ENCODE data around the gene AFAP1.
"Not testable (repeated sequence)": the region's sequence is repeated elsewhere in the genome, so short reads cannot be mapped to it uniquely, and the experiment has no call there.

AFAP1 gene

DNA sequence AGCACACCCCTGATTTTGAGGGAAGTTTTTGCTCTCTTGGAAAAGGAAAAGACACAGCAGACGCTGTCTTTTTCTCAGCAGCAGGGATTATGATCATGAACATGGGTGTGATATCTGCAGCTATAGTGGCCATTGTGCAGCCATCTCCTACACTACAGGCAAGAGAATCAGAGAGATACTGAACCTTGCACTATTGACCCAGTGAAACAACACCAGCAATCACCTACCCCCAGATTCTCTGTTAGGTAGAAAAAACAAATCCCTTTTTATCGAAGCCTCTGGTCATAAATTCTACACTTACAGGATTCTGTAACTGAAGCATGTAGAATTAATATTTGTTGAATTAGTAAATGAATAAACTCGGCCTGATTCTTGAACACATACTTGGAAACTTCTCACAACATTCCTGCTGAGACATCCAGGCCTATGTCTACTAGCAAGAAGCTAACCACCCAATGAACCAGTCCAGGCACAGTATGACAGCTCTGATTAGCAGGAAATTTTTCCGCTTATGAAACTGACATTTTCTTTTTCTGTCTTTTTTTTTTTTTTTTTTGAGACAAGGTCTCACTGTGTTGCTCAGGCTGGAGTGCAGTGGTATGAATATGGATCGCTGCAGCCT is 5.0 kb upstream of the AFAP1 start:
- no peak for DNase-seq

GRCh38 chr4:7943688-7944087 is 4.0 kb upstream of the AFAP1 start:
- not testable (repeated sequence) for DNase-seq

DNA sequence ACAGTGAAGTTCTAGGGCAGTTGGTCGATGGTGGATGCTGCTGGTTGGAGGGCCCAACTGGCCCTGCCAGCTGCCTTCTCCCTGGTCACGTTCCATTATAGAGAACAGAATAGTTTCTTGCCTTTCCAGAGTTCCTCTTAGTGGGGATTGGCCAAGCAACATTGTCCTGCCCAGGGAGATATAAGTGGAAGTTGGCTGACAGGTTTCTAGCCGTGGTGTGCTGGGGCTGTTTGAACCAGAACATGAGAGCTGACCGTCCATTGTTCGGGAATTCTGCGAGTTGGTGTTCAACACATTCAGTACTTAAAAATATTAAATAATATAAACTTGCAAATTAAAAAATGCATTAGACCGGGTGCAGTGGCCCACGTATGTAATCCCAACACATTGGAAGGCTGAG is 3.5 kb upstream of the AFAP1 start:
- DNase-seq, result no peak

DNA sequence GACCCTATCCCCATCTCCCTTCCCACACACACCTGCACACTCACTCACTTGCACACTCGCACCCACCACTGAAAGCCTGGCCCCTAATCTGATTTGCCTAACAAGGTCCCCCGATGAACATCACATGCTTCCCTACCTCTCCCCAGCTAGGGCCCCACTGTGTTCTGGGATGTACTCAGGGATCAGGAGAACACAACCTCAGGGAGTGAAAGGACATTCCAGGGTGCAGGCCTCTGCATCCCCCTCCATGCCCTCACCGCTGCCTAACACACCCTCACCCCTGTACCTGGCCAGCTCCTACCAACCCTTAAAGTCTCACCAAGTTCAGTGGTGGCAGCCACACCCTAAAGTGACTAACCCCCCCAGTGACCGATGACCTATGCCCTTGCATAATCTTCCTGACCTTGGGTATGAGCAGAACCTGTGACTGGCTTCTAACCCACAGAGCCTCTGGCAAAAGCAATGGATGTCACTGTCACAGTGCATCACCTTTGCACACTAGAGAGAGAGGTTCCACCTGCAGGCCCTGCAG is 2.4 kb upstream of the AFAP1 start:
- no peak for DNase-seq

- no peak for DNase-seq
Observed at GRCh38 chr4:7941111-7941964, 1.7 kb upstream of the AFAP1 start.

- peak; percentile 9 for DNase-seq
Observed at GRCh38 chr4:7938609-7939376, 868 bp downstream of the AFAP1 start.

DNA sequence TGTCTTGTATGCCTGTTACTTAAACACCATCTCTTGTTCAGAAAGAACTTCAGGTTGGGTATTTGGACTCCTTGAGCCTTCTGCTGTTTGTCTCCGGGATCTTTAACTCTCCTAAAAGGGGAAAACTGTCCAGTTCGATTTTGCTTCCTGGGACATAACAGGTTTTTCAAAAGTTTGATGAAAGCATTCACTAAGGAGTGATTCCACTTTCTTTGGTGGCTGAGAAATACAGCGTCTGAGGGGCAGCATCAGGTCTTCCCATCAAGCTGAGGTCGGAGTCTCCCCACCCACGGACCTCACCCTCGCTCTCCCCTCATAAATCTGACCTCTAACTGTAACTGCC is 1.4 kb downstream of the AFAP1 start:
- no peak for DNase-seq

DNA sequence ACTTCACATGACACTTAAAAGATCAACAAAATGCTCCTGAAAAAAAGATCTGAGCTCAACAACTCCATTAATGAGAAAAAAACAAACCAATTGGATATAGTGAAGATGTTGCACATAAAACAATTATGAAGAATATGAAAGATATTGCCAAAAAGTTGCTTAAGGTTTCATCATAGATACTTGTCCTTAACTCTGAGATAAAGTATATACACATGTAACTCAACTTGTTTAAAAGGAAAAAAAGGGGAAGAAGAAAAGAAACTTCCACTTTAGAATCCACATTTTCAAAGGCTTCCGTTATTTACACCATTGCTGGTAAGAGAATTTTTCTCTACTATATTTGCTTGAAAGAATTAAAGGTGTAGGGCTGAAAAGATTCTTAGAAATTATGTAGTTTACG is 2.7 kb downstream of the AFAP1 start:
- no peak for DNase-seq

DNA sequence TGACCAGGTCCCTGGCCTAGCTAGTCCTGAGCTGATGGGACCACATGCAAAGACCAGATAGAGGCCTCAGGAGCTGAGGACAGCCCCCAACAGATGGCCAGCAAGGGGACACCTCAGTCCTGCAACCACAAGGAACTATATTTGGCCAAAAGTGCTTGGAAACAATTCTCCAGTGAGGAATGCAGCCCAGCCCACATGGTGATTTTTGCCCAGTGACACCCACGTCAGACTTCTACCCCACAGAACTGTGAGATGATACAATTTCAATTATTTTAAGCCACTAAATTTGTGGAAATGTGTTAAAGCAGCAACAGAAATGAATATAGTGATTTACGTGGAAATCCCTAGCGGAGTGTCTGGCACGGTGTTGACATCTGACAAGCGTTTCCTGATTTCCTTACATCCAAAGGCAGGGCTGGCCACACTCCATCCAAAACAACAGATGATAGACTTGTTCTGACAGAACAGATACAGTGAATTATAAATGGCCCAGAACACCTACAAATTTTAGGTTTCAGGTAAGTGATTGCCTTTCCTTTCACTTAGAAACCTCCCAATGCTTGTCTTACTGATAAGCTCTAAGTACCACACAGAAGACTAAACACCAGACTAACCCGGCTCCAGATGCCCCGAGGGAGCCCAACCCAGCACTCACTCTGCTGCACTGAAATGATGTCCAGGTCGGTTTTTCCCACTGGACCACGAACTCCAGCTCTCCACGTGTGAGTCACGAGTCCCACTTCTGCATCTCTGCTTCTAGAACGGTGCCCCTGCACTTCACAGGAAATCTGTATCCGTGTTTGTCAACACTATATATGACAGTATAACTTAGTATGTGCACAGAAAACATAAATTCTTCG is 5.8 kb downstream of the AFAP1 start:
- no peak for DNase-seq

- no peak for DNase-seq
Observed at GRCh38 chr4:7932287-7932686, 7.4 kb downstream of the AFAP1 start.

GRCh38 chr4:7929118-7929951 is 10.3 kb downstream of the AFAP1 start:
- no peak for DNase-seq

DNA sequence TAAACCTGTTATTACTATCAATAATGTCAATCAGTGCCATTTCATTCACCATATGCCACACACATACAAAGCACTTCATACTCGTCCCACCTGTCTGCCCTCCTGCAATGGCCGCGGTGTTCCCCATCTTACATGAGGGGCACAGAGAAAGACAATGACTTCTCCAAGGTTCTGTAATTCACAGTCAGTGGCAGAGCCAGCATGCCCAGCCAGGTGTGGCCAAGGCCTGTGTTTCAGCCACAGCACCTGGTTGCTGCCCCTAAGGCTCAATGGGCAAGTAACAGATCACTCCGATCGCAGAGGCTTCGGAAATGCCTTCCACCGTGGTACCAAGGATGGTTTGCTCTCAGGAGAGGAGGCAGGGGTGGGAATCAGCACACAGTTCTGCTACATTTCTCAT is 10.9 kb downstream of the AFAP1 start:
- DNase-seq, result no peak

DNA sequence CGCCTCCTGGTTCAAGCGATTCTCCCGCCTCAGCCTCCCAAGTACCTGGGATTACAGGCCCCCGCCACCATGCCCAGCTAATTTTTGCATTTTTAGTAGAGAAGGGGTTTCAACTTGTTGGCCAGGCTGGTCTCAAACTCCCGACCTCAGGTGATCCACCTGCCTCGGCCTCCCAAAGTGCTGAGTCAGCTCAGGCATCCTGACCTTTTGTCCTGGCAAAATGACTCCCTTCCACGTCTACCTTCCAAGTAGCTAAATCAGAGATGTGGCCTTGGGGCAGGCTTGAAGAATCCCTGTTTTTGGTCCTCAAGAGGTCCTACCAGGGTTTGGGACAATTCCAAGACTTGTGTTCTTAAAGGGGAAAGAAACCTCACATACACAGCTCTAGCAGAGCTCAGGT is 12.8 kb downstream of the AFAP1 start:
- DNase-seq, result no peak

GRCh38 chr4:7924570-7924969 is 15.1 kb downstream of the AFAP1 start:
- no peak for DNase-seq

- no peak for DNase-seq
Observed at GRCh38 chr4:7924163-7924562, 15.5 kb downstream of the AFAP1 start.

DNA sequence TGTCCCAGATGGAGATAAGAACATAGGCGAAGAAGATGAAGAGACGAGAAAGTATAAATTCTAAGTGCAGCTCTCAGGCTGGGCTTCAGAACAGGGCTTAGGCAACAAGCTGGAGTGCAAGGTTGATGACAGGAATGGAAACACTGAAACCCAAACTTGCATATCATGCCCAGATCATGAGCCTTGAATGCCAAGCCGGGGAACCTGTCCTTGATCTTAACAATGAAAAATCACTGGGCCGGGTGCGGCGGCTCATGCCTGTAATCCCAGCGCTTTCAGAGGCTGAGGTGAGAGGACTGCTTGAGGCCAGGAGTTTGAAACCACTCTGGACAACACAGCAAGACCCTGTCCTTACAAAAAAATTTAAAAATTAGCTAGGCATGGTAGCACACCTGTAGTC is 17.2 kb downstream of the AFAP1 start:
- DNase-seq, result no peak

- DNase-seq, result no peak
Observed at GRCh38 chr4:7918981-7919380, 20.7 kb downstream of the AFAP1 start.

GRCh38 chr4:7918187-7918586 is 21.5 kb downstream of the AFAP1 start:
- DNase-seq, result not testable (repeated sequence)

DNA sequence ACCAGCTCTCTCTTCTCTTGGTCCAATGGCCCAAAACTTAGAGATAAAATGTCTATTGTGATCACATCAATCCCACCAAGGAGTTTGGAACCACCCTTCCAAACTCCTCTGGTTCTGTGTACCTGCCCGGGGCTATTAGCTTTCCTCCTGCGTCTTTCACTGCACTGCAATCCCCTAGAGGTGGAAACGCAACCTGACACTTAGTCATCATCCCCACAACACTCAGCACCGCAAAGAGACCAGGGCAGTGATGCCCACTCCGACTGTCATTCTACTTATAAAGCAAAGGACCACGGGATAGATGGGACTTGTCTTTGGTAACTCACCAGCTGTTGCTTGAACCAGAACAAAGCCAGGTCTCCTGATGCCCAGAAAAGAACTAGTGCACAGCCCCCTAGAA is 22.0 kb downstream of the AFAP1 start:
- no peak for DNase-seq

DNA sequence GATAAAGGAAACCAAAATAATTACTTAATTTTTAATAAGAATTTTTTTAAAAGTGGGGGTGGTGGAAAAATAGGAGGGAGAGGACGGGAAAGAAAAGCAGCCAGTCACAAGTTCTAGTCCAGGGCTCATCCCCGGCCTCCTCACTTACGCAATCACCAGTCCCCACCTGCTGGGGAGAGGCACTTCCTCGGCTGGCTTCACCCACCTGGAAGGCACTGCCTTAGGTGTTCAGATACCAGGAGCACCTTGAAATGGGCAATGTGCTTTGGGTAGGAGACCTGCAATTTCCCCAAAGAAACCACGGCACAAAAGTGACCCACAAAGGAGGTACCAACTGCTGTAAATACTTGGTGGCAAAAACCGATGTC is 23.8 kb downstream of the AFAP1 start:
- DNase-seq, result no peak

DNA sequence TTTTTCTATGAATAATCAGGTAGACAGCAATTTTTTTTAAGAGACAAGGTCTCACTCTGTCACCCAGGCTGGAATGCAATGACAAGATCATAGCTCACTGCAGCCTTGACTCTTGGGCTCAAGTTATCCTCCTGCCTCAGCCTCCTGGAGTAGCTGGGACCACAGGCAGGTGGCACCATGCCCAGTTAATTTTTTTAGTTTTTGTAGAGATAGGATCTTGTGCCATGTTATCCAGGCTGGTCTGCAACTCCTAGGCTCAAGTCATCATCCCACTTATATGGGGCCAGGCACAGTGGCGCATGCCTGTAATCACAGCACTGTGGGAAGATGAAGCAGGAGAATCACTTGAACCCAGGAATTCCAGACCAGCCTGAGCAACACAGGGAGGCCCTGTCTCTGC is 26.8 kb downstream of the AFAP1 start:
- no peak for DNase-seq
